ENCODE measurements around the gene RIPOR3.
"Not testable (repeated sequence)": the region's sequence is repeated elsewhere in the genome, so short reads cannot be mapped to it uniquely, and the experiment has no call there.

Gene RIPOR3

DNA sequence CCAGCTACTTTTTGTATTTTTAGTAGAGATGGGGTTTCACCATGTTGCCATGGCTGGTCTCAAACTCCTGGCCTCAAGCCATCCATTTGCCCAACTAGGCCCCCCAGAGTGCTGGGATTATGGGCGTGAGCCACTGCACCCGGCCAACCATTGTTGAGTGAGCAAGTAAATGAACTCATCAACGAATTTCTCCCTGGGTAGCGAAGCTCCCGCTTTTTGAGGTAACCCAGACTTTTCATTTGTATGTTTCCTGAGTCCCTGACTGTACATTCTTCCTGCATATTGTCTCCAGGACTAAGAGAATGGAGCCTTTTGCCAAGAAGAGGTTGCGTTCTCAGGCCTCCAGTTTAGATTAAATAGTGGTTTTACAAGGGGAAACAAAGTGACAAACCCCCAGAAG is 36.4 kb downstream of the RIPOR3 start:
- no peak for DNase-seq

DNA sequence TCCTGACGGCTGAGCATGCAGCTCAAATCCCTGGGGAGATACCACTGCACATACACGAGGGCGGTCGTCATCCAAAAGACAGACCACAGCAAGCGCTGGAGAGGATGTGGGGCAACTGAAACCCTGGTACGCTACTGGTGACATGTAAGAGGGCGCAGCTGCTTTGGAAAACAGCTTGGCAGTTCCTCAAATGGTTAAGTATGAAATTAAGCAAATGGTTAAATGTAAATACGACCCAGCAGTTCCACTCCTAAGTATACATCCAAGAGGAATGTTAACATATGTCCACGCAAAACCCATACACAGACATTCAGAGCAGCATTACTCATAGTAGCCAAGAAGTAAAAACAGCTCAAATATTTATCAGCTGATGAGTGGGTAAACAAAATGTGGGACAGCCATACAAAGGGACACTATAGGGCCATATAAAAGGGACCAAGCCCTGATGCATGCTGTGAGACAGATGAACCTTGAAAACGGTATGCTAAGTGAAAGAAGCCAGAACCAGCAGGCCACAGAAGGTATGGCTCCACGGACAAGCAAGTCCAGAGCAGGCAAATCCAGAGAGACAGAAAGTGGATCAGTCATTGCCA is 38.5 kb downstream of the RIPOR3 start:
- no peak for DNase-seq

DNA sequence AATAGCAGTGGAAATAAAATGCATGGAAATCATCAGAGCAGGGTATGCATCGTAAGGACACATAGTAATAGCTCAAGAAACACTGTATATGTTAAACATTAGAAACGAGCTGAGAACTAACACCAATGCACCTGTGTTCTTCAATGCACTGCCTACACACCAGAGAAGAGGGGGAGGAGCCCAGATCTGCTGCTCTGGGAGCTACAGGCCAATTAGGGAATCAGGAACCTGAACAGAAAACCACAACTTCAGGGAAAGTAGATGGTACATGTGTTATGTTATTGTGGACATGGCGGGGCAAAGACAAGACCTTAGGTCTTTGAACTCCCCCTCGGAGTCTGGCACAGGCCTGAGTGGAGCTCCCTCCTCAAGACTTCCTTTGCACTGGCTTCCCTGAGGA is 39.7 kb downstream of the RIPOR3 start:
- no peak for DNase-seq

DNA sequence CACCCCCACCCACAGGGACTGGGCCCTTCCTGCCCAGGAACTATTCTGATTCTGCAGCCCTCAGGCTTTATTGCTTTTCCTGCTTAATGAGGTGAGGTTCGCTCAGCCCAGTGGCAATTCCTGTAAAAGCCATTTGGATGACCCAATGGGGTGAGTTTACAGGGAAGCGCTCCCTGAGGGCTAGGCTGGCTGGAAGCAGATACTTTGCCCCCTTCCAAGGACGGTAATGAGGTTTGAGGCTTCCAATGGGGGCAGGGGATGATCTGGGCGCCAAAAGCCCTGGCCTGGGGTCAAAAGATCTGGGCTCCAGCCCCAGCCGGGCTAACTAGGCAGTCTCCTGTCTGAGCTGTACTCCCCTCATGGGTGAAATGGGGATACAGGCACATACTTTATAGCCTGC is 41.8 kb downstream of the RIPOR3 start:
- DNase-seq = no peak

DNA sequence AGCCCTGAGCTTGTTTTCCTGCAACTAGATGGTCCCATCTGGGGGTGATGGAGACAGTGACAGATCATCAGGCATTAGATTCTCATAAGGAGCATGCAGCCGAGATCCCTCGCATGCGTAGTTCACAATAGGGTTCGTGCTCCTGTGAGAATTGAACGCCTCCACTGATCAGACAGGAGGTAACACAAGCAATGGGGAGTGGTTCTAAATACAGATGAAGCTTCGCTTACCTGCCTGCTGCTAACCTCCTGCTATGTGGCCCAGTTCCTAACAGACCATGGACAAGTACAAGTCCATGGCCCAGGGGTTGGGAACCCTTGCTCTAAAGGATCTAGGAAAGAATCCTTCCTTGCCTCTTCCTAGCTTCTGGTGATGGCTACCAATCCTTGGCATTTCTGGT is 42.7 kb downstream of the RIPOR3 start:
- DNase-seq = no peak

DNA sequence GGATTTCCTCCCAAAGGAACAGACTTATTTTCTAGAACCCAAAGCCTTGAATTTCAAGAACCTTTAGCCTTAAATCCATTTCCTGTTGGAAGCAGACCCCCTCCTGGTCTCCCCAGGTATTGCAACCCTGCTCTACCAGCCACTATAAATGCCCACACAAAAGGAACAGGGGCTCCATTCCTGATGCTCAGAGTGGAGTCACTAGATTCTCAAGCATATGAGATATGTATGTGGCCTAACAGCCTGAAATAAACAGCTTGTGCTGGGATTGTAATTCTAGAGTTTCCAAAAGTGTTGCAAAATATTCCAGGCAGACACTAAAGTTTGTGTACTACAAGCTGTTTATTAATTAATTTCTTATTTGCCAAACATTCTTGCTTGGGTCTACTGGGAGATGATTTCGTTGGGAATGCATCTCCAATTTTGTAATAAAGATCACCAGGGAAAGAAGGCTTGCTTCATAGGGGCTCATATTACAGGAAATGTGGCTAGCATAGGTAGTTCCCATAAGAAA is 44.8 kb downstream of the RIPOR3 start:
- no peak for DNase-seq

DNA sequence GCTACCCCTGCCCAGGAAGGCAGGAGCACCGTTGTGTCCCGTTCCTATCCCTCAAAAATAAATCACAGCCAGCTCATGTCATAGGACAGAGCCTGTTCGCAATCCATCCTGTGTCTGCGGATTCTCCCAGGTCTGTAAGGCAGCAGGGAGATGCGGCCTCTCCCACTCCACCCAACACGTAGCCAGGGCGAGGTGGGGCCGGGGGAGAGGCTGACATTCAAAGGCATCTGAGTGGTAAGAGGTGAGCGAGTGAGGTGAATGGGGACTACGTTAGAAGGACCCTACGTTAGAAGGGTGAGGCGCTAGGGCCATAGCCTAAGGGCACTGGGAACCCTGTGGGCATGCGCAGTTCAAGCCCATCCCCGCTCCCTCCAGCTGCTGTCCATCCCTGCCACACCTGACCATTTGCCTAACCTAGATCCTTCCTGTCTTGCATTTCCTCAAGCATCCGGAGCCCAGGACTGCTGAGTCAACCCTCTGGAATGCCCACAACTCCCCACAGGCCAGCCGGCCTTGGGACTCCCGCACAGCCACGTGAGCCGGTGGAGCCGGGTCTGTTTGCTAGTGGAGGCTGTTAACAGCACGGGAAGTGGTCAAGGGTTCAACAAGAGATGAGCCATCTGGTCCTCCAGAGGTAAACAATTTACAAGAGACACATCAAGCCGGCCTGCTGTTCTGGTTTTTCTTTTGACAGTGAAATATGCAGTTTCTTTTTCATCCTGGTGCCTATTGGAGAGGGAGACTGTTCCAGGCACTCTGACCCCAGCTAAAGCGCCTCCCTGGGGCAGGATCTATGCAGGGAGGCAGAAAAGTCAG is 45.9 kb downstream of the RIPOR3 start:
- DNase-seq = no peak

DNA sequence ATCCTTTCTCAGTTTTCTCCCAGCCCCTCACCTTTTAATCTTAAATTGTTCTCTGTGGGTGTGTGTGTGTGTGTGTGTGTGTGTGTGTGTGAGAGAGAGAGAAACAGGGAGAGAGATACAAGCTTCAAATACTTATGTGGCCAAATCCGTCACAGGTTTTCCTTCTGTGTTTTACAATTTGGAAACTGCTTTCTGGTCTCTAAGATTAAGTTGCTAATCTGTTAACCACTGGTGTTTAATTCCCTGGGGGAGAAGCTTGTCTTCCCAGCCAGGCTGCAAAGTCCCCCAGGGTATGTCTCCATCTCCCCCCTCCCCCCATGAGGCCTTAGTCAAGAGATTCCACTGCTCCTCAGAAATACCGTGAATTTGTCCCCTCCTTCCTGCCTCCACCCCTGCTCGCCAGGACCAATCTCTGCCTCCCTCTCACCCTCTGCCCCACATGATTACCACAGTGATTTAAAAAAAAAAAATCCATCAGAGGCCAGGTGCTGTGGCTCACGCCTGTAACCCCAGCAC is 49.0 kb downstream of the RIPOR3 start:
- DNase-seq = no peak

DNA sequence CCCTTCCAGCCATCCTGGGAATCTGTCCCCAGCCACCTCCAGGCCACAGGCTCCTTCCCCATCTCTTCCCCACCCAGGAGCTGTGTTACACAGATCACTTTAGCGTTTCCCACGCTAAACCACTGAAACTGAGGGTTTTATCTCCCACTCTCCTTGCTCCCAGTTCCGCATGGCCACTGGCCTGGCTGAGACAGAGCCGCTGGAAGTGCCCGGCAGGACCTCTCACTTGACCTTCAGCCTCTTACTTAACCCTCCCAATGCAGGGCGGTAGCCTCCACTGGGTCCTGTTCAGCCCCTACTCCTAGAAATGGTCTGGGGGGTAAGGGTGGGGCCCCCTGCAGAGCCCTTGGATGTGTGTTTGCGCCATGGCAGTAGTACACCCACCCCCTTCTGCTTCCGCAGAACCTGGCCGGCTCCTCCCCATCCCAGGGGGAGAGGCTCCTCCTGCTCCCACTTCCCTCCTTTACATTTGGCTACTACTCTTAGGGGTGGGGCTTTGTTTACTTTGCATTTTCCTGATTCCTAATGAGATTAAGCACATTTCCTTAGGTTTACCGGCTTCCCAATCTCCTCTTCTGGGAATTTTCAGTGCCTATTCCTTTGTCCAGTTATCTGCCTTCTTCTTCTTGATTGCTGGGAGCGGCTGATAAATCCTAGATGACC is 49.6 kb downstream of the RIPOR3 start:
- DNase-seq = not testable (repeated sequence)

DNA sequence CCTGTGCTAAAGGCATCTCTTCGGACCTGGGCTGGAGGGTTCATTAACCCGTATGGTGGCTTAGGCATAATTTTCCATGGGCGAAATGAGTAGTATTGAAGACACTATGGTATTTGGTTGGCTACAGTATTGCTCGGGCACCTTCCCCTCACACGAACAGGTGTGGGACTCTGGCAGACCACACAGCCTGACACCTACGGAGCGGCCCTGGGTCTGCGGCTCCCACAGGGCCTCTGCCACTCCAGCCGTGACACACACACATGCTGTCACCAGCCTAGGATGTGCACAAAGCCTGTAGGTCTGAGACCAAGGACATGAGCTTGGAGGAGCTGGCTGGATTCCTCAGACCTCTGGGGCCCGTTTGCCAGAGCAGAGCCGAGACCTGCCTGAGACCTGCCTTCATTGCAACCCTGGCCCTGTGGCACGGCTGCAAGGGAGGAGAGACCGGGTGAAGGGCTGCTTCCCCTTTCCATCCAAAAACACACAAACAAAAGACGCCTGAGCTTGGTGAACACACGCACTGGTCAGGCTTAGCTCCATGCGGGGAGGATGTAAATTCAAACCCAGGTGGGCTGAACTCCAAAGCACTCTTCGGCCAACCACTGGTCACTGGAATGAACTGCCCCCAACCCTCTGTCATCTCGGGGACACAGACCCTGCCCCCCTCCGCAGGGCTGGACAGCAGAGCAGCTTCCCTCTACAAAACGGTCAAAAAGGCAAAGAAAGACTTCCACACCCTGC is 51.2 kb downstream of the RIPOR3 start:
- not testable (repeated sequence) for DNase-seq

DNA sequence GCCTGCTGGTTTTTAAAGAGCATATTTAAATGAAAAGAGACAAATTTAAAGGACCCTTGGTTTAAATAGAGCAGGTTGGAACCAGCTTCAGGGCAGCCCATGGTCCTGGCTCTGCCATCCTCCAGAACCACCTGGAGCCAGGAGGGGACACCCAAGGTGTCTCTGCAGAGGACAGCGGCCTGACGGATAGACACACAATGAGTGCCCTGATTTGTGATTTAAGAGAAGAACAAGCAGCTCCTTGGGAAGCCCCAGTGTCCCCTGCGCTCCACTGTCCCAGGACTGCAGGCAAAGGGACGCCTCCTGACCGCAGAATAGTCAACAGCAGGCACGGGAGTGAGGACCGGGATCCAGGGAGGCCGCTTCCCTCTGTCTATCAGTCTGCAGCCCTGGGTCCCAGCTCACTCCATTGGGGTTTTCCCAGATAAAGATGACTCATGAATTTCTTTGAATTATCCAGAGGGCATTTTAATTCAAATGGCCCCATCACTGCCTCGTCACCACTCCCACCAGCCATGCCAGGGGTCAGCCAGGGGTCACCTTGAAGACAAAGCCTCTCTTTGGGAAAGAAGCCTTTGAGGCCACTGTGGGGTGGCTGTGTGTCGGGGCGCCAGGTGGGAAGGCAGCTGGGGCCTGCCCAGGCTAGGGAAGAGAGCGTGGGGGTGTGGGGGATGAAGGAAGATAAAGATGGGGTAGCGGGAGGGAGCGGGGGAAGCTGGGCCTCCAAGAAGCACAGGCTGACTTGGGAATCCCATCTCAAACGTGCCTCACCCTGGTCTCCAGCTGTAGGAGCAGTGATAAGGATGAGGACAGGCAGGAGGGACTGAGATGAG is 53.1 kb downstream of the RIPOR3 start:
- not testable (repeated sequence) for DNase-seq

DNA sequence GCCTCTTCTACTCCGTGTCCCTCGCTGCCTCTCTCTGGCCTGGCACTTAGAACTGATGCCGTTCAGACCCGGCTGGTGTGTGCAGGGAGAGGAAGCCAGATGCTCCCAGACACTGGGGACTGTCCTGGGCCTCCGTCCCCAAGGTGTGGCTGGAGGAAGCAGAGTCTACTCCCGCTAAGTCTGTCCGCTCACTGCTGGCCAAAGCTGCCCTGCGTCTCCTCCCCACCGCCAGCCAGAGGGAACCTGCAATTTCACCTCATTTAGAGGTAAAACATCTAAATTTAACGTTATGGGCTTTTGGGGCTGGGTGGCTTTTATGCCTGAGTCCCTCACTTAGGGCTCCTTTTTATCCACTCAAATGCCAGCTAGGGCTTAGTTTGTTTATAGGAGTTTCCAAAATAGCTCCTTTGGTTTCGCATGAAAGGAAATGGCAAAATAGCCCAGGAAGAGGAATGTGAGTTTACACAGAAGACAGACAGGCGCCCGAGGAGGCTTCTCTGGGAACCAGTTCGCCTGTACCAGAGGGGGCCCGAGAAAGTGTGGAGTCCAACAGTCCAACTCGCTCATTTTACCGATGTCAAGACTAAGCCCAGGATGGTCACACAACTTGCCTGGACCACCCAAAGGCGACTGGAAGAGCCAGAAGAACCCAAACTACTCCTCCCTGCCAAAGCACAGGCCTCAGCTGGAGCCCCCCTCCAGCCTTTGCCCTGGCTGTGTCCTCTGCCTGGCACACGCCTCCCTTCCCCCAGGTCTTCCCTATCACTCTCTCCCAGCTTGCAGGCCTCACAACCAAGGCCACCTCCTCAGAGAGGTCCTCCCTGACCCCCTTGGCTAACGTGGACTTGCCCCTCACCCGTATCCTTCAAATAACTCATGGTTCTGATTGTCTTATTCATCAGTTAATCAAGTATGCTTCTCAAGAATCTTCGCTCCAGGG is 54.5 kb downstream of the RIPOR3 start:
- DNase-seq = no peak

DNA sequence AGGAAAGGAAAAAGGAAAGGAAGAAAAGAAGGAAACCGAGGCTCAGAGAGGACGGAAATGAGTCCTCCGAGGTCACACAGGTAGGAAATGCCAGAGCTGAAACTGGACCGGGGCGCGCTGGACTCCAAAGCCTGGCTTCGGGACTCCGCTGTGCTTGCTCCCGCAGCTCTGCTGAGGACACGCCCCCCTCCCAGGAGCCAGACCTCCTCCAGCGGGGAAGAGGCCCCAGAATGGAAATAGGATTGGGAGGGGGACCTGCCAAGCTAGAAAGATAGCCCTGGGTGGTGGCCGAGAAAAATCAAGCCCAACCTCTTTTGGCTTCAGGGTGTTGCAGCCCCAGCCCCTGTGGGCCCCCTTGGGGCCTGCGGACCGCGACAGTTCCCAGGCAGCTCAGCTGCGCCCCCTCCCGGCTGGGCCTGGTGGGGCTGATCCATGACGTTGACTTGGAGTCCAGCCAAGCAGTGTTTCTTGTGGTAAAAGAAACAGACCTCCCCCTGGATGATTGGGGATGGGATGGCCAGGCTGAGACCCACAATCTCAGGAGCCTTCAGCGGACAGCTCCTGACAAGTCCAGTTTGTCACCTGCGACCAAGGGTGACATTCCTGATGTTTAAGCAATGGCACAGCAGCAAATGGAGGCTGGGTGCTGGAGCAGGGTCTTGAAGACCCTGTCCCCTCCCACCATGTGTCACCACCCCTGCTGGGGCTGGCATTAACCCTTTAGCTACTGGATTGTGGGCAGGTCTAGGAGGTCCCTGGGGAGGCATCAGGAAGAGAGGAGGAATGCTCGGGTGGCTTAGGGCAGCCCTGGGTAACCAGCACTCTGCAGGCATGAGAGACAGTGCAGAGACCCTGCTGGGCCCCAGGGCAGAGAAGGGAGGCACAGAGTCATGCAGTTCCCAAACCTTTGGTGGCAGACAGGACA is 55.4 kb downstream of the RIPOR3 start:
- peak; percentile 35 for DNase-seq

DNA sequence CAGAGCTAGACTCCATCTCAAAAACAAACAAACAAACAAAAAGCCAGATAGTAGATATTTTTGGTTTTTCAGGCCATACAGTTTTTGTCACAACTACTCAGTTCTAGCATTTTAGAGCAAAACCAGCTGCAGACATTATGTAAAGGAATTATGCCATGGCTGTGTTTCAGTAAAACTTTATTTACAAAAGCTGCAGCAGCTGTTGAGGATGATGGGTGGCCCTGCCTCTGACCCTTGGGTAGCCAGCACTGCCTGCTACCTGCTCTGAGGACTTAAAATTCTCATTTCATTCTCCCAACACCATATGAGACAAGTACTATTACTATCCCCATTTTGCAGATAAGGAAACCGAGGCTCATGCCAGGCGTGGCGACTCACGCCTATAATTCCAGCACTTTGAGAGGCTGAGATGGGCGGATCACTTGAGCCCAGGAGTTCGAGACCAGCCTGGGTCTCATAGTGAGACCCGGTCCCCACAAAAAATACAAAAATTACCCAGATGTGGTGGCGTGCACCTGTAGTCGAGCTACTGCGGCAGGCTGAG is 56.3 kb downstream of the RIPOR3 start:
- no peak for DNase-seq

DNA sequence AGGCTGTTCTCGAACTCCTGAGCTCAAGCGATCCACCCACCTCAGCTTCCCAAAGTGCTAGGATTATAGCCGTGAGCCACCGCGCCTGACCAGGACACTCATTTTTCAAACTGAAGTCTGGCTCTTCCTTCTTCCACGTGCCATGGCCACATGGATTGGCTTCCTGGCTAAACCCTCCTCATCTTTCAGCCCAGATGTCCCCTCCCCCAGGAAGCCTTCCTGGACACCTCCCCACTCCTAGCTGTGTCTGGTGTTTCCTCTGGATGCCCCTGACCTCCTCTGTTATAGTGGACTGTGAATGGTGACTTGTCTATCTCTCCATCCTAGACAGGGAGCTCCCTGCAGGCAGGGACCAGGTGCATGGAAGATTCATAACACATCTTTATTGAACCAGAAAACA is 57.2 kb downstream of the RIPOR3 start:
- DNase-seq = no peak

DNA sequence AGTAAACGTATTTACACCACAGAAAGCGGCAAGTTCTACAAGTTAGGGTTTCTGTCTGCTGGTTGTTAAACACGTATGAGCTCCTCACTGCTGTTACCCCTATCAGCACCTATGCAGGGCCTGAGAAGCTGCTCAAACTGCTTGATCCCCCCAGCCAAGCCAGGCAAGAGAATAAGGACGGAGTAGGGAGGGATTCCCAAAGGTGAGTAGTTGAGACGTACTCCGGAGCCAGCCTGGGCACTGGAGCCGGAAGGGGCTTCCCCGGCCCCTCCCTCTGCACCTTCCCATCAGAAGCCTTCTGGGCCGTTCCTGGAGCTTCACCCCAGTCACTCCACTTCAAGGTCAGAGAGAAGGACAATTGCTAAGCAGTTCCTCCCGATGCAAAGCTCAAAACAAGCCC is 58.0 kb downstream of the RIPOR3 start:
- DNase-seq = no peak

DNA sequence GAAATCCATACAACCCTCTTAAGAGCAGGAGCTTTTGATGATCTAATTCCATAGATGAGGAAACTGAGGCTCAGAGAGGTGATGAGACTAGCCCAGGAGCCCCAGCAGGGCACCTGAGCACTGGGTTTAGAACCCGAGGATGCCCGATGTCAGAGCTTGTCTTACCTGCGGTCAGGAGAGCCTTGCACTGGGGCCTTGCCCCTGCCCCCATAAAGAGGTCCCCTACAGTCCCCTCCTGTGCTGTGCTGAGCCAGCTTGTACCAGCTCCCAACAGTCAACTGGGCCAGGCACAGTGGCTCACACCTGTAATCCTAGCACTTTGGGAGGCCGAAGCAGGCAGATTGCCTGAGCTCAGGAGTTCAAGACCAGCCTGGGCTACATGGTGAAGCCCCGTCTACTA is 58.6 kb downstream of the RIPOR3 start:
- DNase-seq = no peak

DNA sequence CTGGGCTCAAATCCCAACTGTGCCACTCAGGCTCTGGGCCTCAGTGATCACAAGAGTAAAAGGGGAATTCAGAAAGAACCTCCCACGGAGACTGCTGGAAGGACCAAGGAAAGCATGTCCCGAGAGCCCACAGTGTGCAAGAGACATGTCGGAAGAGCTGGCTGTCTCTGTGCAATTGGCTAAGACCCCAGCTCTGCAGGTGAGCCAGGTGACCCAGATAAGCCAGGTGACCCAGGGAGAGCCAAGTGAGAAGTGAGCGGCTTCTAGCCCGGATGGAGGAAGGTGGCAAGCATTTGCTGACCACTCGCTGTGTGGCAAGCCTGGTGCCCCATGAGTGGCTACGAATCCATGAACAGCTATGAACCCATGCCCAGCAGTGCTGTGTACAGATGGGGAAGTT is 59.1 kb downstream of the RIPOR3 start:
- no peak for DNase-seq

DNA sequence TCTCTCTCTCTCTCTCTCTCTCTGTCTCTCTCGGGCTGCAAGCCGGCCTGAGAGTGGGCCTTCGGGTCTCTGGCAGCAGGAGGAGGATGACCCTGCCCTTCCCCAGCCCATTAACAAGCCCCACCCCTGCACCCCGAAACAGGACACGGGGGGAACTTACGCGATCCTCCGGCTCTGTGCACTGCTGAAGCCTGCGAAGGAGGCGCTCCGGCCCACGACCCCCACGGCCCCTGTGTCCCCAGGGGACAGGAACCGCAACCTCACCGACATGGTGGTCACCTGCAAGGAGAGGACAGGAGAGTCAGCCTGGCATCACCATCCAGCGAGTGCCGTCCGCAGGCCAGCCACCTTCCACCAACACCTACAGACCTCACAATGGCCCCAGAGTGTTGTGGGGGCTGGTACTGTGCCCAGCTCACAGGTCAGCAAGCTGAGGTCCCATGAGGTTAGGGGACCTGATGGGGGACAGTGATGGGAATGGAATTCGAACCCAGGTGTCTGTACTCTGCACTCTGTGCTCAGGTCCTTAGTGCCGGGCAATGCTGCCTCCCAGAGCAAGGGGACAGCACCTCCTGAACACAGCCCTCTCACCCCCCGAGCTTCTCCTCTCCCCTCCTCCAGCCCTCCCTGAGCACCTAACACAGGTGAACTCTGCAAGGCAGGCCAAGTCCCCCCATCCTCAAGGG is 60.6 kb downstream of the RIPOR3 start:
- DNase-seq = no peak
